ENCODE results near the gene AQR. TPM values are rescaled to one million over a fixed set of nuclear protein-coding genes. Genes with fewer than 3 reads are reported as not detected.

Gene AQR
- total RNA-seq, 1 donor from 2014 or later = 36.8 TPM

DNA sequence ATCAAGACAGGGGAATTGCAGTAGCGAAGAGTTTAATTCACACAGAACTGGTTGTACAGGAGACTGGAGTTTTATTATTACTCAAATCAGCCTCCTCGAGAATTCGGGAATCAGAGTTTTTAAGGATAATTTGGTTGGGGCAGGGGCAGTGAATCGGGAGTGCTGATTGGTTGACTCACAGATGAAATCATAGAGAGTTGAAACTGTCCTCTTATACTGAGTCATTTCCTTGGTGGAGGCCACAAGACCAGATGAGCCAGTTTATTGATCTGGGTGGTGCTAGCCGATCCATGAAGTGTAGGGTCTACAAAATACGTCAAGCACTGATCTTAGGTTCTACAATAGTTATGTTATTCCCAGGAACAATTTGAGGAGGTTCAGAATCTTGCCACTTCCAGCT lies 23.9 kb upstream of the AQR start:
- Mint-ChIP-seq H3K4me3 (no peak overlapping the region), H3K27me3 (ENCODE audit: low read depth) (peaks cover 9% of the 10 kb centered on the region), H3K36me3 (ENCODE audit: low read depth) (no peaks in the 10 kb centered on the region), H3K27ac (ENCODE audit: unreplicated experiment) (no peak overlapping the region), H3K4me1 (peaks cover 3% of the 10 kb centered on the region), H3K9me3 (no peaks in the 10 kb centered on the region)
- TF ChIP-seq, protein P1, sequence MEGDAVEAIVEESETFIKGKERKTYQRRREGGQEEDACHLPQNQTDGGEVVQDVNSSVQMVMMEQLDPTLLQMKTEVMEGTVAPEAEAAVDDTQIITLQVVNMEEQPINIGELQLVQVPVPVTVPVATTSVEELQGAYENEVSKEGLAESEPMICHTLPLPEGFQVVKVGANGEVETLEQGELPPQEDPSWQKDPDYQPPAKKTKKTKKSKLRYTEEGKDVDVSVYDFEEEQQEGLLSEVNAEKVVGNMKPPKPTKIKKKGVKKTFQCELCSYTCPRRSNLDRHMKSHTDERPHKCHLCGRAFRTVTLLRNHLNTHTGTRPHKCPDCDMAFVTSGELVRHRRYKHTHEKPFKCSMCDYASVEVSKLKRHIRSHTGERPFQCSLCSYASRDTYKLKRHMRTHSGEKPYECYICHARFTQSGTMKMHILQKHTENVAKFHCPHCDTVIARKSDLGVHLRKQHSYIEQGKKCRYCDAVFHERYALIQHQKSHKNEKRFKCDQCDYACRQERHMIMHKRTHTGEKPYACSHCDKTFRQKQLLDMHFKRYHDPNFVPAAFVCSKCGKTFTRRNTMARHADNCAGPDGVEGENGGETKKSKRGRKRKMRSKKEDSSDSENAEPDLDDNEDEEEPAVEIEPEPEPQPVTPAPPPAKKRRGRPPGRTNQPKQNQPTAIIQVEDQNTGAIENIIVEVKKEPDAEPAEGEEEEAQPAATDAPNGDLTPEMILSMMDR (conservative IDR thresholded peaks at IDR 0.05) = no peak
- DNase-seq (ENCODE audit: low read depth, low spot score) = no peak

DNA sequence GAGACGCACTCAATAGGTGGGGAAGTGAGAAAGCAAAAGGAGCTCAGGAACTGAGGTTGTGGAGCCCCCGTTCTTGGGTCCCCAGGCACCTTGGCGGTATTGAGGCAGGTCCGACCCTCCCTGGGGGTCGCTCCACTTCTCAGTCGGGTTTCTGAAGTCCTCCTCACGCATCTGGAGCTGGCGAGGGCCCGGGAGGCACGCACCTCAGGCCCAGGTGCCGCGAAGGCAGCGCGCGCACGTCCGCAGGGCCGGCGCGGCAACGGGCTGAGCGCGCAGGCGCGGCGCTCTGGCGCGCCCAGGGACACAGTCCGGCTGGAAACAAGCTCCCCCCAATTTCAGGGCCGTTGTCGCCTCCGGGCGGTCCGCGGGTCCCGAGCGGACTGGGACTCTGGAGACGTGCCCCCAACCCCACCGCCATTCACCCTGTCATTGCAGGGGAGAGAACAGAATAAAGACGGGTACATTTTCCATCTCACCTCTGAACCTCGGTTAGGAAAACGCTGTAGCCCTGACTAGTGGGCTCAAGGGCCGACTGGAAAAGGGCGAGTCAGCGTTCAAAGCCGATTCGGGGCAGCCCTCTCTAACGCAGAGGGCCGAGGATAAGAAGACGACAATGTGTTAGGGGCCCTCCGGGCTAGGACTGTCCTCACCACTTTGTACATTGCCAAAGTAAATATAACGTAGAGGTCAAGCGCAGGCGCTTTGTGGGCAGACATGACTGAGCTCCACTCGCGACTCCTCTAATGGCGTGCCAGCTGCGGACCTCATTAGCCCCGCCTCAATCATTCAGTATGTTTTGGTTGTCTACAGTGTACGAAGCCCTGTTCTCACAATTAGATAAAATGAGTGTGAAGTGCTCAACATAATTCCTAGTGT lies 18.7 kb upstream of the AQR start, which contains the start of gene ZNF770:
Gene ZNF770, minus strand, starts transcription at position 261 of the 876 bp plus-strand sequence. CDS start 4,853 bp downstream, outside the sequence.
- H3K36me3 Mint-ChIP-seq (ENCODE audit: low read depth) = no peaks in the 10 kb centered on the region
- peak within 1 kb of the TSS; percentile 99 for H3K27ac Mint-ChIP-seq (ENCODE audit: unreplicated experiment)
- no peaks in the 10 kb centered on the region for H3K9me3 Mint-ChIP-seq
- TF ChIP-seq, protein P1 (conservative IDR thresholded peaks at IDR 0.05) = no peak
- peak; percentile 80 for DNase-seq (ENCODE audit: low read depth, low spot score)
- H3K4me1 Mint-ChIP-seq = peaks cover 25% of the 10 kb centered on the region
- peak within 1 kb of the TSS; percentile 99 for H3K4me3 Mint-ChIP-seq
- peaks cover 3% of the 10 kb centered on the region for H3K27me3 Mint-ChIP-seq (ENCODE audit: low read depth)

DNA sequence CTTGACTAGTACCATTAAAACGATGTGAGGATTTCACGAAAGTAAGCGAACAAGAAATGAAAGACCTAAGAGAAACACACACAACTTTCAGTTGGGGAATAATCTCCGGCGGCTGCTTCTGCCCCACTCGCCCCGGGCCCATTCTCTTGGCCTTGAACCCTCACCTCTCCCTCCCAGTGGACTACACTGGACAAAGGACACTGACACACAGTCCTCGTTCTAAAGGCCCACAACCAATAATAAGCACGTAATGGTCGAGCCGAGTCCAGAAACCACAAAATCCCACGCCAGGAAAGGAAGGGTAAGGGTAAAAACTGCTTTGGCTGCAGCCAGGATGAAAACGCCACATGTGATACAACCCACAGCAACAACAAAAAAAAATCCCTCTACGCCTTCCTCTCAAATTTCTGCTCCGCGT lies 18.1 kb upstream of the AQR start:
- Mint-ChIP-seq H3K9me3 (no peaks in the 10 kb centered on the region), H3K27me3 (ENCODE audit: low read depth) (peaks cover 3% of the 10 kb centered on the region), H3K27ac (ENCODE audit: unreplicated experiment) (peak overlapping the region; percentile 99), H3K4me3 (peak overlapping the region; percentile 99), H3K4me1 (peaks cover 25% of the 10 kb centered on the region), H3K36me3 (ENCODE audit: low read depth) (no peaks in the 10 kb centered on the region)
- peak; percentile 4 for DNase-seq (ENCODE audit: low read depth, low spot score)
- TF ChIP-seq, protein P1 (conservative IDR thresholded peaks at IDR 0.05) = no peak

DNA sequence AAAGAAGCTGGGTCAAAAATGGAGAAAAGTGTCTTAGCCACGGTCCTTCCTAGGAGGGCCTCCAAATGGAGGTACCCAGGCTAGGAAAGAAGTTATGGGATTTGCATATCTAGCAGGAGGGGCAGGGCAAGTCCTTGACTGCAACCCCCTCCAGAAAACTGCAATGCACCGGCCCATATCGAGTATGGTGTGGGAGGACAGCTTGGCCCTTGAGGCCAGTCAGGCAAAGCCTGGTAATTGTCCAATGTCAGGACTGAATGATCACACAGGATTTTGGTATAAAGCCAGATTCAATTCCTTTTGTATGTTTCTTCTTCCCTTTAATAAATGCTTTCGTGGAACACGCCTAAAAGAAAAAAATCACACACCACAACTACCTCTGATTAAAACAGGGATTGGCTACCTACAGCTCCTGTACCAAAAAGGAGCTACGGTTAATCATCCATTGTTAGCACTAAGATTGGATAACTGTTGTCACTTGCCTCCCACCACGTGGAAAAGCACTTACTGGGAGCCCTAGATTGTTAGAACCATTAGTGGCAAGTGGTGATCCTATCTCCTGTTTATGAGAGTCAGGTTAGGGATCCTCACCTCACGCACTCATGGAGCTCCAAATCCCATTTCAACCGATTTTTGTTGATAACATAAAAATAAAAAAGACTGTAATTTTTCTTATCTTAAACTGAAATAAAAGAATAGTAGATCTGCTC lies 17.4 kb upstream of the AQR start:
- no peaks in the 10 kb centered on the region for H3K36me3 Mint-ChIP-seq (ENCODE audit: low read depth)

DNA sequence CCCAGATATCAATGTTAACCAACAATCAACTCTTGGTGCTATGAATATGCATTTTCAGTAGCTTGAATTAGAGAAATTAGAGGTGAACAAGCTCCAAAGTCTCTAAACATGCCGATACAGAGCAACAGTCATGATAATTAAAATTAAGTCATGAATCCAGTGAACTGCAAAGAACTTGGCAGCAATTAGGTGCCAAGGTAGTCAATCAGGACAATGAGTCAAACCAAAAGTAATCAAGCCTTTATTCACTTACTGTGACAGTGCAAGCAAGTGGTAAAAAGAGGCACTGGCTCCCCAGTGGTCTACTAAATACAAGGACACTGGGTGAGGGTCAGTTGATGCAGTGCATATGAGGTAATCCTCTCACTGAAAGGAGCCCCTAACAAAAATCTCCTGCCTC lies 16.8 kb upstream of the AQR start:
- H3K9me3 Mint-ChIP-seq = no peaks in the 10 kb centered on the region
- TF ChIP-seq, protein P1 (conservative IDR thresholded peaks at IDR 0.05) = no peak
- H3K27ac Mint-ChIP-seq (ENCODE audit: unreplicated experiment) = no peak overlapping the region
- peaks cover under 1% of the 10 kb centered on the region for H3K36me3 Mint-ChIP-seq (ENCODE audit: low read depth)
- peaks cover 1% of the 10 kb centered on the region for H3K27me3 Mint-ChIP-seq (ENCODE audit: low read depth)
- peaks cover 25% of the 10 kb centered on the region for H3K4me1 Mint-ChIP-seq
- DNase-seq (ENCODE audit: low read depth, low spot score) = no peak
- H3K4me3 Mint-ChIP-seq = peak overlapping the region; percentile 99

More for the DNA sequence above, 17.4 kb upstream of the AQR start:
- Mint-ChIP-seq H3K27me3 (ENCODE audit: low read depth) (peaks cover 3% of the 10 kb centered on the region), H3K4me3 (peak overlapping the region; percentile 99), H3K4me1 (peaks cover 25% of the 10 kb centered on the region), H3K27ac (ENCODE audit: unreplicated experiment) (peak overlapping the region; percentile 99), H3K9me3 (no peaks in the 10 kb centered on the region)
- no peak for DNase-seq (ENCODE audit: low read depth, low spot score)
- TF ChIP-seq, protein P1 (conservative IDR thresholded peaks at IDR 0.05) = no peak
